OCI-LY3 (cell line): Measurements from ENCODE around the gene RFPL2.

Source experiments
- H2AFZ ChIP-seq: fragments of 200-600, 300-600 bp; shearing (Covaris generic); 2 replicates; pipeline ENCODE4 v1.6.0; 2014; ENCODE audit warnings: antibody characterized with exemption, low read depth, low read length
- H3K27ac ChIP-seq: fragments of 200-600, 300-600 bp; sonication (generic); 2 replicates; pipeline ENCODE4 v1.5.1; 2014; ENCODE audit warnings: mild to moderate bottlenecking, low read length, moderate library complexity, mixed read lengths
- H3K27me3 ChIP-seq: fragments of 200-600, 300-600 bp; sonication (generic); 2 replicates; pipeline ENCODE4 v1.6.1; 2014; ENCODE audit warnings: low read depth, low read length, mixed read lengths
- H3K36me3 ChIP-seq: fragments of 200-600, 300-600 bp; sonication (generic); replicated peaks from 2 replicates; pipeline ENCODE3; 2014; ENCODE audit warnings: low read depth, low read length, mixed read lengths
- H3K4me1 ChIP-seq: fragments of 300-600, 200-600 bp; sonication (generic); 2 replicates; pipeline ENCODE4 v1.6.1; 2014; ENCODE audit warnings: low read length, mixed read lengths
- H3K4me2 ChIP-seq: fragments of 200-600, 300-600 bp; sonication (generic); 2 replicates; pipeline ENCODE4 v1.6.1; 2014; ENCODE audit warnings: low read length, mixed read lengths
- H3K4me3 ChIP-seq: fragments of 300-600, 200-600 bp; sonication (generic); 2 replicates; pipeline ENCODE4 v1.5.1; 2014; ENCODE audit warnings: antibody characterized with exemption, mild to moderate bottlenecking, low read length, moderate library complexity
- H3K79me2 ChIP-seq: fragments of 300-600, 200-600 bp; shearing (Covaris generic); 2 replicates; pipeline ENCODE4 v1.6.1; 2014; ENCODE audit warnings: mild to moderate bottlenecking, low read length, mixed read lengths
- H3K9ac ChIP-seq: fragments of 300-600, 200-600 bp; shearing (Covaris generic); 2 replicates; pipeline ENCODE4 v1.6.0; 2014; ENCODE audit warnings: mild to moderate bottlenecking, low read length, moderate library complexity
- H3K9me3 ChIP-seq: fragments of 200-600, 300-600 bp; shearing (Covaris generic); 2 replicates; pipeline ENCODE4 v1.6.1; 2014; ENCODE audit warnings: low read length, mixed read lengths; ENCODE audit not compliant: insufficient read depth
- H4K20me1 ChIP-seq: fragments of 200-600, 300-600 bp; sonication (generic); 2 replicates; pipeline ENCODE4 v1.6.1; 2016; ENCODE audit warnings: low read length, mixed read lengths; ENCODE audit not compliant: insufficient read depth
- EZH2phosphoT487 ChIP-seq: fragments of 200-600 bp; shearing (Covaris generic); IDR thresholded peaks from 2 replicates; pipeline ENCODE4 v1.6.1; 2018; ENCODE audit warnings: antibody characterized with exemption, mixed run types, low read depth
- TF ChIP-seq, protein P1 (sequence below): fragments of 200-600, 300-600 bp; sonication (generic); IDR thresholded peaks from 2 replicates; pipeline ENCODE4 v1.5.1; 2014; ENCODE audit warnings: antibody characterized with exemption, low read length, low read depth

The RFPL2 gene

DNA sequence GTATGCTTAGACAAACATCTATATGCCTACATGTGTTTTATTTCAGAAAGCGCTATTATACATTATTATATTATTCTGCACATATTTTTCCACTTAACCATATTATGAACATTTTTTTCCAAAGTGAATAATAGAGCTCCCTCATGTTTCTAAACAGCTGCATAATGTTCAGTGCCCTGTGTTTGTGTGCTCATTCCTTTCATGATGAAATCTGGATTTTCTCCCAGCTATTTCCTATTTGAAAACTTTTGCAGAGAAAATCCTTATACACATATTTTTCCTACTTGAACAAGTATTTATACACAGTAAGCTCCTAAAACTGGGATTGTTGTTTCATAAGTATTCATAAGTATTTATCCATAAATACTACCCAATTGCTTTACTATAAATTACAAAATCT, 18.1 kb upstream of the RFPL2 start:
- H2AFZ ChIP-seq: no peak overlapping the region
- H4K20me1 ChIP-seq: no peaks in the 10 kb centered on the region
- H3K79me2 ChIP-seq: no peaks in the 10 kb centered on the region
- H3K4me1 ChIP-seq: no peaks in the 10 kb centered on the region
- peaks cover 23% of the 10 kb centered on the region; the same call in 1 of the 2 replicates for H3K27me3 ChIP-seq
- no peak overlapping the region for H3K4me3 ChIP-seq
- no peaks in the 10 kb centered on the region for H3K36me3 ChIP-seq
- H3K9me3 ChIP-seq: no peaks in the 10 kb centered on the region
- H3K27ac ChIP-seq: no peak overlapping the region
- TF ChIP-seq, protein P1, sequence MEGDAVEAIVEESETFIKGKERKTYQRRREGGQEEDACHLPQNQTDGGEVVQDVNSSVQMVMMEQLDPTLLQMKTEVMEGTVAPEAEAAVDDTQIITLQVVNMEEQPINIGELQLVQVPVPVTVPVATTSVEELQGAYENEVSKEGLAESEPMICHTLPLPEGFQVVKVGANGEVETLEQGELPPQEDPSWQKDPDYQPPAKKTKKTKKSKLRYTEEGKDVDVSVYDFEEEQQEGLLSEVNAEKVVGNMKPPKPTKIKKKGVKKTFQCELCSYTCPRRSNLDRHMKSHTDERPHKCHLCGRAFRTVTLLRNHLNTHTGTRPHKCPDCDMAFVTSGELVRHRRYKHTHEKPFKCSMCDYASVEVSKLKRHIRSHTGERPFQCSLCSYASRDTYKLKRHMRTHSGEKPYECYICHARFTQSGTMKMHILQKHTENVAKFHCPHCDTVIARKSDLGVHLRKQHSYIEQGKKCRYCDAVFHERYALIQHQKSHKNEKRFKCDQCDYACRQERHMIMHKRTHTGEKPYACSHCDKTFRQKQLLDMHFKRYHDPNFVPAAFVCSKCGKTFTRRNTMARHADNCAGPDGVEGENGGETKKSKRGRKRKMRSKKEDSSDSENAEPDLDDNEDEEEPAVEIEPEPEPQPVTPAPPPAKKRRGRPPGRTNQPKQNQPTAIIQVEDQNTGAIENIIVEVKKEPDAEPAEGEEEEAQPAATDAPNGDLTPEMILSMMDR: no peak
- TF ChIP-seq EZH2phosphoT487: no peak
- H3K9ac ChIP-seq: no peak overlapping the region
- no peak overlapping the region for H3K4me2 ChIP-seq

DNA sequence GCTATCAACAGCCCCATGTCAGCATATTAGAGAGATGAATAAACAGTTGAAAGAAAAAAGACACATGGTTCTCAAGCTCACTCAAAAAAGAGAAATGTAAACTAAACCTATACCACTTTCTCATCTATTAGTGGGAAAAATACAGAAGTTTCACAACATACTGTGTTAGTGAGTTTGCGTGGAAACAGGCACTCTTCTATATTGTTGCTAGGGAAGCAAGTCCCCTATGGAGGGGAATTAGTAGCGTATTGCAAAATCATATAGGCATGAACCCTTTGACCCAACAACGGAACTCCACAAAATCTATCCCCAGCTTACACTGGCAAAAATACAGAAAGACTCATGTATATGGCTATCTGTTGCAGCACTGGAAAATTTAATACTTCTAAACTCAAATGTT, 14.2 kb upstream of the RFPL2 start:
- H3K79me2 ChIP-seq: no peaks in the 10 kb centered on the region
- H3K4me3 ChIP-seq: no peak overlapping the region
- no peaks in the 10 kb centered on the region for H3K4me1 ChIP-seq
- no peak overlapping the region for H2AFZ ChIP-seq
- H3K9ac ChIP-seq: no peak overlapping the region
- TF ChIP-seq EZH2phosphoT487: no peak
- TF ChIP-seq, protein P1: no peak
- no peak overlapping the region for H3K4me2 ChIP-seq
- H3K9me3 ChIP-seq: no peaks in the 10 kb centered on the region
- H3K27ac ChIP-seq: no peak overlapping the region
- no peaks in the 10 kb centered on the region for H4K20me1 ChIP-seq
- 0 out of 2 replicates have a peak, but pooled peaks cover 9% of the 10 kb centered on the region for H3K27me3 ChIP-seq
- H3K36me3 ChIP-seq: no peaks in the 10 kb centered on the region

DNA sequence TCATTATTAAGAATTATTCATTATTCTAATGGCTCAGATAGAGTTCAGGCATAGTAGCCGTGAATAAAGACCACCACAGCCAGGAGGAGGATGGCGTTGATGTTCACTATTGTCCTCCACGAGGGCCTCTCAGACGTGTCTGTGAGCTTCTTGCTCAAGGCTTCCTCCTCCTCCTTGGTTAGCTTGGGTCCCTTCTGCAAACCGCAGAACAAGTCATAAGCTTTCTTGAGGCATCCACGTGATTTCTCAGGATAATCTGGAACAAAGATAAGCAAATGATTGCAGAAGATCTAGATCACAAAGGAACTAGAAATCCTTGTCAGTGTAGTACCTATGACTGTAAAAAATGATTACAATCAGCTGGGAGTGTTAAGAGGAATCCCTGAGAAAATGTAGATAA, 13.6 kb upstream of the RFPL2 start:
- Histone ChIP-seq H3K9me3 (no peaks in the 10 kb centered on the region), H2AFZ (no peak overlapping the region), H3K36me3 (no peaks in the 10 kb centered on the region), H3K4me3 (no peak overlapping the region), H4K20me1 (no peaks in the 10 kb centered on the region), H3K79me2 (no peaks in the 10 kb centered on the region), H3K4me2 (no peak overlapping the region), H3K27me3 (0 out of 2 replicates have a peak, but pooled peaks cover 7% of the 10 kb centered on the region), H3K9ac (no peak overlapping the region), H3K27ac (no peak overlapping the region), H3K4me1 (no peaks in the 10 kb centered on the region)
- TF ChIP-seq, protein P1: no peak
- no peak for TF ChIP-seq EZH2phosphoT487

DNA sequence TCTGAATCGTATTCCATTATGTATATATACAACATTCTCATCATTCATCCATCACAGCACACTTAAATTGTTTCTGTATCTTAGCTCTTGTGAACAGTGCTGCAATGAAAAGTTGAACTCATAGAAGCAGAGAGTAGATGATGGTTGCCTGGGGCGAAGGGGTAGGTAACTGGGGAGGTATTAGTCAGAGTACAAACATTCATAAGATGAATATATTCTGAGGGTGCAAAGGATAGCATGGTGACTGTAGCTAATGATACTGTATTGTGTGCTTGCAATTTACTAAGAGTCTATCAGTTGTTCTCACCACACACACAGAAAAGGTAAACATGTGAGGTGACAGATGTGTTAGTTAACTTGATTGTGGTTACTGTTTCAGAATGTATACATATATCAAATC, 12.6 kb upstream of the RFPL2 start:
- Histone ChIP-seq H3K4me2 (no peak overlapping the region), H3K79me2 (no peaks in the 10 kb centered on the region), H3K36me3 (no peaks in the 10 kb centered on the region), H3K27ac (no peak overlapping the region), H2AFZ (no peak overlapping the region), H4K20me1 (no peaks in the 10 kb centered on the region), H3K9me3 (no peaks in the 10 kb centered on the region), H3K9ac (no peak overlapping the region), H3K4me3 (no peak overlapping the region), H3K4me1 (no peaks in the 10 kb centered on the region), H3K27me3 (0 out of 2 replicates have a peak, but pooled peaks cover 6% of the 10 kb centered on the region)
- TF ChIP-seq EZH2phosphoT487: no peak
- TF ChIP-seq, protein P1: no peak
